Testis (tissue), 2 donors: ENCODE measurements around the gene KLC1.

Source experiments
- CTCF ChIP-seq, 3 experiments: fragments of 450-650 bp in 2 of 3; fragments of 200-600 bp in 1 of 3; sonication (generic) in 1 of 3; IDR thresholded peaks; one replicate each; pipeline ENCODE4 v1.5.1; 2016 to 2019; ENCODE audit warnings: antibody characterized with exemption in 3 of 3, mild to moderate bottlenecking in 2 of 3, moderate library complexity in 1 of 3
- POLR2A ChIP-seq: fragments of 450-650 bp; IDR thresholded peaks from one replicate; pipeline ENCODE4 v1.6.1; 2017; ENCODE audit warnings: antibody characterized with exemption, mild to moderate bottlenecking, moderate library complexity

- TF ChIP-seq CTCF (IDR thresholded peaks at IDR 0.05) (no peak), POLR2A (no peak)
Measured at GRCh38 chr14:103697603-103698379, 68.8 kb downstream of the KLC1 start.
